A549 (cell line): Measurements from ENCODE around the gene LATS2. TPM values are rescaled to one million over a fixed set of nuclear protein-coding genes. Genes with fewer than 3 reads are reported as not detected.

Experiments used
- ATAC-seq, 2 experiments: fragments of 200-7000 bp in 1 of 2; fragments of >200 bp in 1 of 2; cut with Nextera tagmentation in 1 of 2; cut with Tn5 transposase in 1 of 2; 3 replicates each; pipeline versions ENCODE4 v1.8.0 to v1.9.1; 2018 to 2020; ENCODE audit warnings: mild to moderate bottlenecking in 1 of 2, moderate library complexity in 1 of 2
- CTCF ChIA-PET: fragments of 300-600 bp; sonication (Branson Sonifier 250); formaldehyde crosslinking; extraction: SDS; loops from one replicate; lab custom pipeline; 2021; ENCODE audit warnings: antibody characterized with exemption, inconsistent platforms; lab: Yijun Ruan, JAX
- POLR2A ChIA-PET: fragments of 350-600 bp; formaldehyde crosslinking; extraction: SDS; loops from one replicate; lab custom pipeline; 2021; ENCODE audit warnings: antibody characterized with exemption, inconsistent platforms; lab: Yijun Ruan, JAX
- DNase-seq, 2 experiments: peaks; one replicate each; pipeline versions ENCODE4 v3.0.0 to v3.0.0-alpha.2; 2011 to 2016; ENCODE audit warnings: low read depth in 1 of 2, low spot score in 1 of 2
- FAIRE-seq: peaks from 2 replicates; lab custom pipeline; 2011; peaks lifted over from hg19 to GRCh38; lab: Jason Lieb, UNC
- H3K27ac ChIP-seq, 2 experiments: fragments of >200 bp; sonication (Bioruptor Twin); formaldehyde crosslinking; 3 replicates each; pipeline ENCODE4 v1.5.1; 2016 to 2017
- H3K4me1 ChIP-seq: fragments of >200 bp; sonication (Bioruptor Twin); formaldehyde crosslinking; 3 replicates; pipeline ENCODE4 v1.6.1; 2016
- H3K4me2 ChIP-seq: fragments of >200 bp; sonication (Bioruptor Twin); formaldehyde crosslinking; 3 replicates; pipeline ENCODE4 v1.6.1; 2016
- H3K4me3 ChIP-seq: fragments of >200 bp; sonication (Bioruptor Twin); formaldehyde crosslinking; 3 replicates; pipeline ENCODE4 v1.5.1; 2016
- H3K9me3 ChIP-seq: fragments of >200 bp; sonication (Bioruptor Twin); formaldehyde crosslinking; 3 replicates; pipeline ENCODE4 v1.6.1; 2016
- BHLHE40 ChIP-seq: IDR thresholded peaks from 2 replicates; pipeline ENCODE4 v1.6.1; 2012; ENCODE audit warnings: low read depth, low read length, inconsistent platforms
- CHD4 ChIP-seq: fragments of 200-600 bp; sonication (generic); IDR thresholded peaks from 2 replicates; pipeline ENCODE4 v1.6.1; 2016; ENCODE audit warnings: antibody characterized with exemption, mild to moderate bottlenecking, borderline replicate concordance
- EHF ChIP-seq: fragments of 250-450 bp; sonication (Bioruptor Pico); IDR thresholded peaks from 2 replicates; pipeline ENCODE4 v1.5.0; 2020; ENCODE audit warnings: mild to moderate bottlenecking
- EHMT2 ChIP-seq: fragments of 200-600 bp; sonication (generic); IDR thresholded peaks from 2 replicates; pipeline ENCODE4 v1.6.1; 2016; ENCODE audit warnings: antibody characterized with exemption, low read depth, mild to moderate bottlenecking, moderate library complexity
- EP300 ChIP-seq, 2 experiments: fragments of >200 bp; sonication (Bioruptor Twin); formaldehyde crosslinking; IDR thresholded peaks; 2 replicates in 1 of 2; 3 replicates in 1 of 2; pipeline ENCODE4 v1.6.1; 2016 to 2017
- HDAC2 ChIP-seq: fragments of 200-600 bp; sonication (generic); IDR thresholded peaks from 2 replicates; pipeline ENCODE4 v1.6.1; 2016
- HEYL ChIP-seq: fragments of 250-450 bp; sonication (Bioruptor Pico); IDR thresholded peaks from 2 replicates; pipeline ENCODE4 v1.8.0; 2021; ENCODE audit warnings: mild to moderate bottlenecking, moderate library complexity
- HOXB5 ChIP-seq: fragments of 250-450 bp; sonication (Bioruptor Pico); IDR thresholded peaks from 2 replicates; pipeline ENCODE4 v1.5.0; 2020; ENCODE audit warnings: mild to moderate bottlenecking, moderate library complexity
- JUN ChIP-seq, 2 experiments: fragments of >200 bp; sonication (Bioruptor Twin); formaldehyde crosslinking; IDR thresholded peaks; 2 replicates in 1 of 2; 3 replicates in 1 of 2; pipeline ENCODE4 v1.6.1; 2016 to 2017
- JUNB ChIP-seq: fragments of >200 bp; sonication (Bioruptor Twin); formaldehyde crosslinking; IDR thresholded peaks from 2 replicates; pipeline ENCODE4 v1.6.1; 2016
- KDM1A ChIP-seq: fragments of 200-600 bp; sonication (generic); IDR thresholded peaks from 2 replicates; pipeline ENCODE4 v1.6.1; 2016; ENCODE audit warnings: low read depth, mild to moderate bottlenecking
- MAZ ChIP-seq: fragments of 150-350 bp; IDR thresholded peaks from 2 replicates; pipeline ENCODE4 v1.6.1; 2014; ENCODE audit warnings: antibody characterized with exemption, low read depth, low read length, borderline replicate concordance
- MYC ChIP-seq: IDR thresholded peaks from 2 replicates; pipeline ENCODE4 v1.6.1; 2012; ENCODE audit warnings: mild to moderate bottlenecking, inconsistent platforms, low read length, improper control_type of control experiment, borderline replicate concordance
- NPAS2 ChIP-seq: fragments of 250-450 bp; sonication (Bioruptor Pico); IDR thresholded peaks from 2 replicates; pipeline ENCODE4 v1.8.0; 2022; ENCODE audit warnings: mild to moderate bottlenecking, moderate library complexity, borderline replicate concordance
- NR3C1 ChIP-seq: fragments of >200 bp; sonication (Bioruptor Twin); formaldehyde crosslinking; IDR thresholded peaks from 3 replicates; pipeline ENCODE4 v1.6.1; 2017
- POLR2A ChIP-seq: IDR thresholded peaks from 2 replicates; pipeline ENCODE4 v1.6.1; 2012; ENCODE audit warnings: mild to moderate bottlenecking, low read length
- POLR2AphosphoS2 ChIP-seq: conservative IDR thresholded peaks from 2 replicates; pipeline ENCODE4 v1.6.1; 2012; ENCODE audit warnings: low read length, improper control_type of control experiment, inconsistent platforms
- RCOR1 ChIP-seq: fragments of 150-350 bp; IDR thresholded peaks from 2 replicates; pipeline ENCODE4 v1.6.1; 2014; ENCODE audit warnings: antibody characterized with exemption, low read length, low read depth
- SMC3 ChIP-seq: fragments of >200 bp; sonication (Bioruptor Twin); formaldehyde crosslinking; IDR thresholded peaks from 3 replicates; pipeline ENCODE4 v1.6.1; 2018; ENCODE audit warnings: inconsistent platforms
- TFCP2L1 ChIP-seq: fragments of 250-450 bp; sonication (Bioruptor Pico); IDR thresholded peaks from 2 replicates; pipeline ENCODE4 v1.5.0; 2021; ENCODE audit warnings: mild to moderate bottlenecking
- ZSCAN20 ChIP-seq: fragments of 250-450 bp; sonication (Bioruptor Pico); IDR thresholded peaks from 2 replicates; pipeline ENCODE4 v1.8.0; 2022; ENCODE audit warnings: mild to moderate bottlenecking, moderate library complexity
- WGBS: methylation state at CpG from one replicate; pipeline ENCODE4 v1.1.6; 2017; ENCODE audit errors: missing lambda C conversion rate; 5-methylcytosine and 5-hydroxymethylcytosine counted together
- polyA plus RNA-seq, 4 experiments: library from polyadenylated mRNA; depleted of rRNA in 3 of 4; stranded (reverse); fragments of >200 nt; fragmentation: RNase III in 1 of 4; extraction: RNeasy Plus Mini Kit Qiagen cat#74134 plus additional on column Dnase treatment in 1 of 4; gene quantifications; 2 replicates in 3 of 4; 3 replicates in 1 of 4; pipeline ENCODE4 v1.2.3, GENCODE V29; 2011 to 2017
- TF ChIP-seq, protein P1 (sequence below): fragments of 150-350 bp; IDR thresholded peaks from 2 replicates; pipeline ENCODE4 v1.6.1; 2014; ENCODE audit warnings: low read depth, mild to moderate bottlenecking, low read length
- TF ChIP-seq, protein P2 (sequence below): fragments of 250-450 bp; sonication (Bioruptor Pico); IDR thresholded peaks from 2 replicates; pipeline ENCODE4 v1.5.0; 2020; ENCODE audit warnings: low read depth, mild to moderate bottlenecking, moderate library complexity
- TF ChIP-seq, protein P3 (sequence below): fragments of 450-650 bp; IDR thresholded peaks from 2 replicates; pipeline ENCODE4 v1.6.1; 2014; ENCODE audit warnings: antibody characterized with exemption
- TF ChIP-seq, protein P4 (sequence below): fragments of >200 bp; sonication (Bioruptor Twin); formaldehyde crosslinking; IDR thresholded peaks from 3 replicates; pipeline ENCODE4 v1.6.1; 2016
- TF ChIP-seq, protein P5 (sequence below): fragments of >200 bp; sonication (Bioruptor Twin); formaldehyde crosslinking; IDR thresholded peaks from 2 replicates; pipeline ENCODE4 v1.6.1; 2016
- TF ChIP-seq, protein P6 (sequence below): fragments of 200-600 bp; sonication (generic); IDR thresholded peaks from 2 replicates; pipeline ENCODE4 v1.6.1; 2016; ENCODE audit warnings: antibody characterized with exemption, mild to moderate bottlenecking, moderate library complexity

The LATS2 gene
- polyA plus RNA-seq, 2 of the 4 experiments (the other 2 are of a cell fraction) = 7.8 to 7.9 TPM

DNA sequence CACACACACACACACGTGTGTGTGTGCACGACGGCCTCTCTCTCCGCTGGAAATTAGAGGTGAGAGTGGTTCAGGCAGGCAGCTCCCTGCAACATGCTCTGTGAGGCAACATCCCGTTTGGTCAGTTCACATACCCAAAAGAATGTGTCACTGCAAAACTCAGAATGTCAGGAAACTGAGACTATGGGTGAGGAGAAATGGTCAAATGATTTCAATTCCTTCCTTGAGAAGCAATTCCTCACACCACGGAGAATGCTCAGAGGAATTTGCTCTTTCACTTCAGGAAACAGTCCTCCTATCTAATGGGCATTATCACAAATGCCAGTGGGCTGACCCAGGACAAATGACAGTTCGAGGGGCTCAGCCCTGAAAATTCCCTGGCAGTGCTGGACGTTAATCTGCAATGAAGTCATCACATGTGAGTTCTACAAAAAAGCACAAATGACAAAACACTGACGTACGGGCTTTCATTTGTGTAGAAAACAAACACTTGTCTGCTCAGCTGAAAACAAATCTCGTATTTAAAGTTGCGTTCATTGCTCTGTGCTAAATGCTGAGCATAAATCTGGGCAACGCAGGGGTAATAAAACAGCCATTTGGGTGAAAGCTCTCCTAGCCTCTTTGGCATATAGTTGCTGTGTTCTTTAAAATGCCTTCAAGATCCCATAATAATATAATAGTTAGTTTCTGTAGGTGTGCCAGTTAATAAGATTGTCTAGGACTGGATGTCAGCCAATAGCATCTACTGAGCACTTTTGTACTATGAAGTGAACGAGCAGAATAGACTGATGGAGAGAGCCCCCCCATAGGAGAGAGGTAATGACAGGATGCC lies 18.6 kb upstream of the LATS2 start:
- CTCF ChIA-PET = interaction anchor here (0.9 to 1.6 kb wide), 3 partner anchors 10 to 31 kb away, joined by 3 to 5 read pairs (median 4); no protein-coding TSS in a partner anchor
- H3K27ac ChIP-seq = no peak overlapping the region

DNA sequence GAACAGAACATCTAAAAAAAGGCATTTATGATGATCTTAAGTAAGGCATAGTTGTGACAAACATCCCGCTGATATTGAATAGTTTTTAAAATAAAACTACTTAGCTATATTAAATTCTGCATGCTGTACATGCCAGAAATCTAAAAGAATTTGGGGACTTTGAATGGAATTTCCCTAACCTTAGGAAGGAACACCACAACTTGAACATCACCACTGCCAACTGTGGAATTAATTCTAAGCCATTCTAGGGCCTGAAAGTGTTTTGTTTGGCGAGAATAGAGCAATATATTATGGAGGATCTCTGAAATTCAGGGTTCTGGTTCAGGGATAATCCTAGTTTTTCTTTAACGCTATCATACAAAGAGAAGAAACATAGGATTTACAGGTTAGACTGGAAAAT lies 17.8 kb upstream of the LATS2 start:
- POLR2A ChIA-PET = interaction anchor here (0.6 kb wide), 1 partner anchor 101 kb away, joined by 3 read pairs; no protein-coding TSS in a partner anchor
- no peak overlapping the region for H3K27ac ChIP-seq
- FAIRE-seq (no peak), ATAC-seq (no peak), DNase-seq (no peak)
- 84% methylated on average over 3 of the region's 3 CpGs for WGBS
- CTCF ChIA-PET = interaction anchor here (1.6 kb wide), 1 partner anchor 10 kb away, joined by 4 read pairs; no protein-coding TSS in a partner anchor
- TF ChIP-seq HOXB5 (CRISPR knock-in tag) = no peak
- TF ChIP-seq KDM1A = no peak
- TF ChIP-seq MAZ = no peak
- no peak for TF ChIP-seq RCOR1
- no peak for TF ChIP-seq HDAC2
- TF ChIP-seq POLR2AphosphoS2 = no peak
- no peak for TF ChIP-seq HEYL
- no peak for TF ChIP-seq SMC3
- no peak for TF ChIP-seq JUN (IDR thresholded peaks at IDR 0.05)
- TF ChIP-seq EHMT2 = no peak
- TF ChIP-seq MYC = no peak
- TF ChIP-seq, protein P1, sequence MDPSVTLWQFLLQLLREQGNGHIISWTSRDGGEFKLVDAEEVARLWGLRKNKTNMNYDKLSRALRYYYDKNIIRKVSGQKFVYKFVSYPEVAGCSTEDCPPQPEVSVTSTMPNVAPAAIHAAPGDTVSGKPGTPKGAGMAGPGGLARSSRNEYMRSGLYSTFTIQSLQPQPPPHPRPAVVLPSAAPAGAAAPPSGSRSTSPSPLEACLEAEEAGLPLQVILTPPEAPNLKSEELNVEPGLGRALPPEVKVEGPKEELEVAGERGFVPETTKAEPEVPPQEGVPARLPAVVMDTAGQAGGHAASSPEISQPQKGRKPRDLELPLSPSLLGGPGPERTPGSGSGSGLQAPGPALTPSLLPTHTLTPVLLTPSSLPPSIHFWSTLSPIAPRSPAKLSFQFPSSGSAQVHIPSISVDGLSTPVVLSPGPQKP = no peak
- TF ChIP-seq, protein P2, sequence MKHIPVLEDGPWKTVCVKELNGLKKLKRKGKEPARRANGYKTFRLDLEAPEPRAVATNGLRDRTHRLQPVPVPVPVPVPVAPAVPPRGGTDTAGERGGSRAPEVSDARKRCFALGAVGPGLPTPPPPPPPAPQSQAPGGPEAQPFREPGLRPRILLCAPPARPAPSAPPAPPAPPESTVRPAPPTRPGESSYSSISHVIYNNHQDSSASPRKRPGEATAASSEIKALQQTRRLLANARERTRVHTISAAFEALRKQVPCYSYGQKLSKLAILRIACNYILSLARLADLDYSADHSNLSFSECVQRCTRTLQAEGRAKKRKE (CRISPR knock-in tag) = no peak
- TF ChIP-seq, protein P3, sequence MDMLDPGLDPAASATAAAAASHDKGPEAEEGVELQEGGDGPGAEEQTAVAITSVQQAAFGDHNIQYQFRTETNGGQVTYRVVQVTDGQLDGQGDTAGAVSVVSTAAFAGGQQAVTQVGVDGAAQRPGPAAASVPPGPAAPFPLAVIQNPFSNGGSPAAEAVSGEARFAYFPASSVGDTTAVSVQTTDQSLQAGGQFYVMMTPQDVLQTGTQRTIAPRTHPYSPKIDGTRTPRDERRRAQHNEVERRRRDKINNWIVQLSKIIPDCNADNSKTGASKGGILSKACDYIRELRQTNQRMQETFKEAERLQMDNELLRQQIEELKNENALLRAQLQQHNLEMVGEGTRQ = no peak
- TF ChIP-seq, protein P4, sequence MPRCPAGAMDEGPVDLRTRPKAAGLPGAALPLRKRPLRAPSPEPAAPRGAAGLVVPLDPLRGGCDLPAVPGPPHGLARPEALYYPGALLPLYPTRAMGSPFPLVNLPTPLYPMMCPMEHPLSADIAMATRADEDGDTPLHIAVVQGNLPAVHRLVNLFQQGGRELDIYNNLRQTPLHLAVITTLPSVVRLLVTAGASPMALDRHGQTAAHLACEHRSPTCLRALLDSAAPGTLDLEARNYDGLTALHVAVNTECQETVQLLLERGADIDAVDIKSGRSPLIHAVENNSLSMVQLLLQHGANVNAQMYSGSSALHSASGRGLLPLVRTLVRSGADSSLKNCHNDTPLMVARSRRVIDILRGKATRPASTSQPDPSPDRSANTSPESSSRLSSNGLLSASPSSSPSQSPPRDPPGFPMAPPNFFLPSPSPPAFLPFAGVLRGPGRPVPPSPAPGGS = no peak
- TF ChIP-seq JUNB = no peak
- no peak for TF ChIP-seq CHD4
- no peak for TF ChIP-seq POLR2A
- TF ChIP-seq, protein P5, sequence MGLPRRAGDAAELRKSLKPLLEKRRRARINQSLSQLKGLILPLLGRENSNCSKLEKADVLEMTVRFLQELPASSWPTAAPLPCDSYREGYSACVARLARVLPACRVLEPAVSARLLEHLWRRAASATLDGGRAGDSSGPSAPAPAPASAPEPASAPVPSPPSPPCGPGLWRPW = no peak
- H3K4me2 ChIP-seq = no peak overlapping the region
- no peak overlapping the region for H3K4me3 ChIP-seq
- no peaks in the 10 kb centered on the region for H3K9me3 ChIP-seq
- no peaks in the 10 kb centered on the region; the same call in 2 of the 3 replicates for H3K4me1 ChIP-seq

More for the DNA sequence above, 18.6 kb upstream of the LATS2 start:
- Histone ChIP-seq H3K4me1 (no peaks in the 10 kb centered on the region; the same call in 2 of the 3 replicates), H3K4me2 (peak overlapping the region; percentile 57), H3K9me3 (no peaks in the 10 kb centered on the region), H3K4me3 (no peak overlapping the region)
- WGBS = 56% methylated on average over 14 of the region's 14 CpGs
- ATAC-seq = no peak; a peak in 1 of 6 replicates
- POLR2A ChIA-PET = no interaction called here
- no peak for DNase-seq
- no peak for FAIRE-seq
- TF ChIP-seq NR3C1 = no peak
- TF ChIP-seq ZSCAN20 = no peak
- no peak for TF ChIP-seq TFCP2L1
- TF ChIP-seq EP300 (IDR thresholded peaks at IDR 0.05) = no peak
- no peak for TF ChIP-seq POLR2AphosphoS2
- TF ChIP-seq JUN (IDR thresholded peaks at IDR 0.05) = no peak
- TF ChIP-seq, protein P4 = no peak
- TF ChIP-seq HDAC2 = no peak
- TF ChIP-seq, protein P6, sequence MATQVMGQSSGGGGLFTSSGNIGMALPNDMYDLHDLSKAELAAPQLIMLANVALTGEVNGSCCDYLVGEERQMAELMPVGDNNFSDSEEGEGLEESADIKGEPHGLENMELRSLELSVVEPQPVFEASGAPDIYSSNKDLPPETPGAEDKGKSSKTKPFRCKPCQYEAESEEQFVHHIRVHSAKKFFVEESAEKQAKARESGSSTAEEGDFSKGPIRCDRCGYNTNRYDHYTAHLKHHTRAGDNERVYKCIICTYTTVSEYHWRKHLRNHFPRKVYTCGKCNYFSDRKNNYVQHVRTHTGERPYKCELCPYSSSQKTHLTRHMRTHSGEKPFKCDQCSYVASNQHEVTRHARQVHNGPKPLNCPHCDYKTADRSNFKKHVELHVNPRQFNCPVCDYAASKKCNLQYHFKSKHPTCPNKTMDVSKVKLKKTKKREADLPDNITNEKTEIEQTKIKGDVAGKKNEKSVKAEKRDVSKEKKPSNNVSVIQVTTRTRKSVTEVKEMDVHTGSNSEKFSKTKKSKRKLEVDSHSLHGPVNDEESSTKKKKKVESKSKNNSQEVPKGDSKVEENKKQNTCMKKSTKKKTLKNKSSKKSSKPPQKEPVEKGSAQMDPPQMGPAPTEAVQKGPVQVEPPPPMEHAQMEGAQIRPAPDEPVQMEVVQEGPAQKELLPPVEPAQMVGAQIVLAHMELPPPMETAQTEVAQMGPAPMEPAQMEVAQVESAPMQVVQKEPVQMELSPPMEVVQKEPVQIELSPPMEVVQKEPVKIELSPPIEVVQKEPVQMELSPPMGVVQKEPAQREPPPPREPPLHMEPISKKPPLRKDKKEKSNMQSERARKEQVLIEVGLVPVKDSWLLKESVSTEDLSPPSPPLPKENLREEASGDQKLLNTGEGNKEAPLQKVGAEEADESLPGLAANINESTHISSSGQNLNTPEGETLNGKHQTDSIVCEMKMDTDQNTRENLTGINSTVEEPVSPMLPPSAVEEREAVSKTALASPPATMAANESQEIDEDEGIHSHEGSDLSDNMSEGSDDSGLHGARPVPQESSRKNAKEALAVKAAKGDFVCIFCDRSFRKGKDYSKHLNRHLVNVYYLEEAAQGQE = no peak
- no peak for TF ChIP-seq BHLHE40
- no peak for TF ChIP-seq NPAS2 (CRISPR knock-in tag)
- TF ChIP-seq EHF = no peak
- TF ChIP-seq JUNB = no peak
